Muscle of back (tissue), 11 donors: Measurements from ENCODE around the gene OPN3. TPM values are rescaled to one million over a fixed set of nuclear protein-coding genes. Genes with fewer than 3 reads are reported as not detected.

Experiments used
- DNase-seq, 3 donors: peaks; one replicate each; pipeline versions ENCODE4 v3.0.0 to v3.0.0-alpha.2; 2013
- polyA plus RNA-seq, 10 donors: library from polyadenylated mRNA; unstranded; fragments of 120-200 nt; gene quantifications; one replicate each; pipeline ENCODE4 v1.2.1, GENCODE V29; 2013; ENCODE audit not compliant: insufficient read length in 10 of 10

Gene OPN3
- polyA plus RNA-seq, 10 donors: 15.8 to 27.9 (median 18.6) TPM

GRCh38 chr1:241624935-241625334 is 15.2 kb downstream of the OPN3 start:
- DNase-seq: no peak

- no peak for DNase-seq
These were observed 17.5 kb downstream of the OPN3 start for GRCh38 chr1:241622669-241623068.

- no peak for DNase-seq
These were observed 22.7 kb downstream of the OPN3 start for GRCh38 chr1:241617426-241617825.

GRCh38 chr1:241615043-241615974 is 24.9 kb downstream of the OPN3 start:
- DNase-seq: no peak

GRCh38 chr1:241614572-241614971 is 25.6 kb downstream of the OPN3 start:
- DNase-seq: no peak

GRCh38 chr1:241614144-241614543 is 26.0 kb downstream of the OPN3 start:
- DNase-seq: no peak

GRCh38 chr1:241612533-241613477 is 27.4 kb downstream of the OPN3 start:
- peak in 2 of 3 donors; percentile 5 to 58 for DNase-seq

- no peak for DNase-seq
These were observed 28.4 kb downstream of the OPN3 start for GRCh38 chr1:241611736-241612135.

- peak; percentile 40 to 66 (median 45) for DNase-seq
These were observed 29.1 kb downstream of the OPN3 start for GRCh38 chr1:241611063-241611462.

- DNase-seq: no peak
These were observed 29.9 kb downstream of the OPN3 start for GRCh38 chr1:241610056-241610815.

- DNase-seq: no peak
These were observed 31.7 kb downstream of the OPN3 start for GRCh38 chr1:241608379-241609033.

- no peak for DNase-seq
These were observed 32.7 kb downstream of the OPN3 start for GRCh38 chr1:241607497-241607896.

GRCh38 chr1:241606544-241606943 is 33.6 kb downstream of the OPN3 start:
- DNase-seq: no peak

GRCh38 chr1:241605146-241605805 is 34.9 kb downstream of the OPN3 start:
- no peak for DNase-seq

- DNase-seq: no peak
These were observed 36.4 kb downstream of the OPN3 start for GRCh38 chr1:241603731-241604245.

- peak in 1 of 3 donors; percentile 14 for DNase-seq
These were observed 39.7 kb downstream of the OPN3 start for GRCh38 chr1:241600496-241600901.

GRCh38 chr1:241598249-241598648 is 41.9 kb downstream of the OPN3 start:
- DNase-seq: no peak

GRCh38 chr1:241596633-241597032 is 43.5 kb downstream of the OPN3 start:
- DNase-seq: no peak

- no peak for DNase-seq
These were observed 47.0 kb downstream of the OPN3 start for GRCh38 chr1:241593186-241593585.

- DNase-seq: peak in 1 of 3 donors; percentile 16
These were observed 47.8 kb downstream of the OPN3 start for GRCh38 chr1:241592273-241592958.
